ENCODE measurements around the gene NUP210L. TPM values are rescaled to one million over a fixed set of nuclear protein-coding genes. Genes with fewer than 3 reads are reported as not detected.

NUP210L gene
- total RNA-seq, 2 donors from 2014 or later = 0.07 to 0.11 TPM

- no peaks in the 10 kb centered on the region for H3K27me3 Mint-ChIP-seq (ENCODE audit: insufficient read depth)
- peak; percentile 96 for DNase-seq
Measured at GRCh38 chr1:153946622-153947241, 208.1 kb downstream of the NUP210L start, which contains the start of gene DENND4B. DENND4B (minus strand) TSS chr1:153946718; CDS start chr1:153944374, 2,344 bp downstream.

GRCh38 chr1:153945795-153946621 lies 208.9 kb downstream of the NUP210L start:
- Histone ChIP-seq H3K36me3 (ENCODE audit: control insufficient read depth, insufficient read depth, low read length) (peaks cover 45% of the 10 kb centered on the region), H3K4me3 (ENCODE audit: low read length) (peak overlapping the region; percentile 92), H3K27ac (ENCODE audit: low read depth, low read length) (peak overlapping the region; percentile 41), H3K4me1 (ENCODE audit: control insufficient read depth, insufficient read depth, low read length) (no peaks in the 10 kb centered on the region), H3K9me3 (ENCODE audit: control insufficient read depth, low read length) (no peaks in the 10 kb centered on the region), H3K27me3 (ENCODE audit: control insufficient read depth, insufficient read depth, low read length, poor library complexity, severe bottlenecking) (no peaks in the 10 kb centered on the region), H3K9ac (ENCODE audit: extremely low read depth, low read length, poor library complexity, severe bottlenecking) (peak overlapping the region; percentile 62)
- H3K27me3 Mint-ChIP-seq (ENCODE audit: insufficient read depth) = no peaks in the 10 kb centered on the region
- H3K4me1 Mint-ChIP-seq = peaks cover 4% of the 10 kb centered on the region
- no peaks in the 10 kb centered on the region for H3K9me3 Mint-ChIP-seq
- peak; percentile 83 for DNase-seq
- peaks cover 35% of the 10 kb centered on the region for H3K36me3 Mint-ChIP-seq (ENCODE audit: low read depth)
- TF ChIP-seq CTCF (conservative IDR thresholded peaks at IDR 0.05) = no peak
- WGBS, 2 experiments (ENCODE audit: insufficient coverage in 1 of 2, insufficient read length in 1 of 2) = 0% methylated on average over 95 of the region's 95 CpGs; no CpG with 5 or more reads in 1 of the 2 experiments
- H3K27ac Mint-ChIP-seq = peak overlapping the region; percentile 70
- H3K4me3 Mint-ChIP-seq = peak overlapping the region; percentile 78

More at GRCh38 chr1:153946622-153947241, 208.1 kb downstream of the NUP210L start, which contains the start of gene DENND4B:
- WGBS, 2 experiments (ENCODE audit: insufficient coverage in 1 of 2, insufficient read length in 1 of 2) = 13 to 38% methylated on average over 8 to 28 of the region's 28 CpGs
- peak within 1 kb of the TSS; percentile 78 for H3K4me3 Mint-ChIP-seq
- H3K4me1 ChIP-seq (ENCODE audit: control insufficient read depth, insufficient read depth, low read length) = no peaks in the 10 kb centered on the region
- H3K36me3 Mint-ChIP-seq (ENCODE audit: low read depth) = peaks cover 39% of the 10 kb centered on the region
- no peaks in the 10 kb centered on the region for H3K27me3 ChIP-seq (ENCODE audit: control insufficient read depth, insufficient read depth, low read length, poor library complexity, severe bottlenecking)
- peak within 1 kb of the TSS; percentile 84 for H3K27ac Mint-ChIP-seq
- no peaks in the 10 kb centered on the region for H3K9me3 ChIP-seq (ENCODE audit: control insufficient read depth, low read length)
- H3K9me3 Mint-ChIP-seq = no peaks in the 10 kb centered on the region
- peaks cover 43% of the 10 kb centered on the region for H3K36me3 ChIP-seq (ENCODE audit: control insufficient read depth, insufficient read depth, low read length)
- H3K9ac ChIP-seq (ENCODE audit: extremely low read depth, low read length, poor library complexity, severe bottlenecking) = peak within 1 kb of the TSS; percentile 62
- H3K27ac ChIP-seq (ENCODE audit: low read depth, low read length) = peak within 1 kb of the TSS; percentile 41
- peak; percentile 94 for TF ChIP-seq CTCF (conservative IDR thresholded peaks at IDR 0.05)
- peak within 1 kb of the TSS; percentile 92 for H3K4me3 ChIP-seq (ENCODE audit: low read length)
- peaks cover 4% of the 10 kb centered on the region for H3K4me1 Mint-ChIP-seq

- Mint-ChIP-seq H3K4me1 (peaks cover 4% of the 10 kb centered on the region), H3K4me3 (peak overlapping the region; percentile 78), H3K9me3 (no peaks in the 10 kb centered on the region), H3K27ac (peak overlapping the region; percentile 70), H3K27me3 (ENCODE audit: insufficient read depth) (no peaks in the 10 kb centered on the region), H3K36me3 (ENCODE audit: low read depth) (peaks cover 33% of the 10 kb centered on the region)
- no peak overlapping the region for H3K27ac ChIP-seq (ENCODE audit: low read depth, low read length)
- 61 to 68% methylated on average over 6 to 12 of the region's 12 CpGs for WGBS, 2 experiments (ENCODE audit: insufficient coverage in 1 of 2, insufficient read length in 1 of 2)
- peak overlapping the region; percentile 92 for H3K4me3 ChIP-seq (ENCODE audit: low read length)
- DNase-seq = no peak
- H3K27me3 ChIP-seq (ENCODE audit: control insufficient read depth, insufficient read depth, low read length, poor library complexity, severe bottlenecking) = no peaks in the 10 kb centered on the region
- peaks cover 40% of the 10 kb centered on the region for H3K36me3 ChIP-seq (ENCODE audit: control insufficient read depth, insufficient read depth, low read length)
- no peak for TF ChIP-seq CTCF (conservative IDR thresholded peaks at IDR 0.05)
- peak overlapping the region; percentile 62 for H3K9ac ChIP-seq (ENCODE audit: extremely low read depth, low read length, poor library complexity, severe bottlenecking)
- H3K4me1 ChIP-seq (ENCODE audit: control insufficient read depth, insufficient read depth, low read length) = no peaks in the 10 kb centered on the region
- no peaks in the 10 kb centered on the region for H3K9me3 ChIP-seq (ENCODE audit: control insufficient read depth, low read length)
Measured at GRCh38 chr1:153945131-153945794, 209.6 kb downstream of the NUP210L start.

Measured in endodermal cell (in vitro differentiated cells).